Lower lobe of right lung (tissue), 2 donors: Measurements from ENCODE around the gene STRIT1. TPM values are rescaled to one million over a fixed set of nuclear protein-coding genes. Genes with fewer than 3 reads are reported as not detected.

ENCODE experiments used
- ATAC-seq, 2 donors: fragments of 200-7000 bp; cut with Tn5 transposase; one replicate each; pipeline ENCODE4 v1.9.1; 2020 to 2022; ENCODE audit warnings: mild to moderate bottlenecking in 2 of 2, moderate library complexity in 2 of 2
- DNase-seq: peaks from one replicate; pipeline ENCODE4 v3.0.0-alpha.2; 2020
- H3K27ac ChIP-seq: fragments of 200-600 bp; one replicate; pipeline ENCODE4 v1.8.0; 2022
- H3K27me3 ChIP-seq: fragments of 200-600 bp; one replicate; pipeline ENCODE4 v1.8.0; 2022; ENCODE audit warnings: low read depth
- H3K36me3 ChIP-seq: fragments of 200-600 bp; one replicate; pipeline ENCODE4 v1.8.0; 2022; ENCODE audit warnings: mild to moderate bottlenecking
- H3K4me1 ChIP-seq: fragments of 200-600 bp; one replicate; pipeline ENCODE4 v1.8.0; 2022
- H3K4me3 ChIP-seq: fragments of 200-600 bp; one replicate; pipeline ENCODE4 v1.8.0; 2022; ENCODE audit warnings: mild to moderate bottlenecking
- H3K9me3 ChIP-seq: fragments of 200-600 bp; one replicate; pipeline ENCODE4 v1.8.0; 2022
- CTCF ChIP-seq: fragments of 200-600 bp; IDR thresholded peaks from one replicate; pipeline ENCODE4 v1.8.0; 2022; ENCODE audit warnings: antibody characterized with exemption, mild to moderate bottlenecking
- intact Hi-C: fragments of 100-400 bp; cut with DNase I; formaldehyde crosslinking; loops from one replicate; pipeline ENCODE4 v1.11.0; 2022
- total RNA-seq: library from RNA; stranded (reverse); fragmentation: NEBNext Ultra II Directional; extraction: Animal tissue kit (Norgen Biotek cat#: 25700); gene quantifications from one replicate; pipeline ENCODE4 v1.2.1, GENCODE V29; 2021
- donor health status: DM: no; HTN: yes; CAD: no; lungs with severe emphysema.

Gene STRIT1
- total RNA-seq, 1 donor from 2014 or later, result not detected

GRCh38 chr3:155316426-155316825, 22.9 kb upstream of the STRIT1 start:
- no peak for TF ChIP-seq CTCF
- ATAC-seq, result no peak
- Histone ChIP-seq H3K4me1 (no peaks in the 10 kb centered on the region), H3K27me3 (no peaks in the 10 kb centered on the region), H3K9me3 (no peaks in the 10 kb centered on the region), H3K36me3 (no peaks in the 10 kb centered on the region), H3K27ac (no peak overlapping the region), H3K4me3 (no peak overlapping the region)
- intact Hi-C loops, result no loop called here
- no peak for DNase-seq

GRCh38 chr3:155313916-155314315, 20.4 kb upstream of the STRIT1 start:
- no peaks in the 10 kb centered on the region for H3K27me3 ChIP-seq
- no peaks in the 10 kb centered on the region for H3K9me3 ChIP-seq
- TF ChIP-seq CTCF, result no peak
- no peak overlapping the region for H3K4me3 ChIP-seq
- H3K27ac ChIP-seq, result no peak overlapping the region
- H3K4me1 ChIP-seq, result no peaks in the 10 kb centered on the region
- DNase-seq (no peak), ATAC-seq (no peak)
- intact Hi-C loops, result no loop called here
- H3K36me3 ChIP-seq, result no peaks in the 10 kb centered on the region

GRCh38 chr3:155313300-155313699, 19.8 kb upstream of the STRIT1 start:
- H3K27ac ChIP-seq, result no peak overlapping the region
- no peak for ATAC-seq
- no peaks in the 10 kb centered on the region for H3K27me3 ChIP-seq
- no peaks in the 10 kb centered on the region for H3K9me3 ChIP-seq
- no peak for TF ChIP-seq CTCF
- H3K36me3 ChIP-seq, result no peaks in the 10 kb centered on the region
- intact Hi-C loops, result no loop called here
- H3K4me1 ChIP-seq, result no peaks in the 10 kb centered on the region
- H3K4me3 ChIP-seq, result no peak overlapping the region
- DNase-seq, result no peak

- H3K27ac ChIP-seq, result no peak overlapping the region
- no peaks in the 10 kb centered on the region for H3K27me3 ChIP-seq
- no peak for ATAC-seq
- no peak for TF ChIP-seq CTCF
- no peak for DNase-seq
- no peaks in the 10 kb centered on the region for H3K9me3 ChIP-seq
- intact Hi-C loops, result no loop called here
- no peaks in the 10 kb centered on the region for H3K36me3 ChIP-seq
- H3K4me3 ChIP-seq, result no peak overlapping the region
- no peaks in the 10 kb centered on the region for H3K4me1 ChIP-seq
Observed at GRCh38 chr3:155312781-155313180, 19.3 kb upstream of the STRIT1 start.

GRCh38 chr3:155309581-155309980, 16.1 kb upstream of the STRIT1 start:
- Histone ChIP-seq H3K4me1 (no peaks in the 10 kb centered on the region), H3K27ac (no peak overlapping the region), H3K27me3 (no peaks in the 10 kb centered on the region), H3K4me3 (no peak overlapping the region), H3K9me3 (no peaks in the 10 kb centered on the region), H3K36me3 (no peaks in the 10 kb centered on the region)
- TF ChIP-seq CTCF, result no peak
- intact Hi-C loops, result no loop called here
- no peak for ATAC-seq
- no peak for DNase-seq

- H3K27ac ChIP-seq, result no peak overlapping the region
- no peak for DNase-seq
- no peak for ATAC-seq
- H3K27me3 ChIP-seq, result no peaks in the 10 kb centered on the region
- intact Hi-C loops, result no loop called here
- no peak for TF ChIP-seq CTCF
- H3K4me1 ChIP-seq, result no peaks in the 10 kb centered on the region
- H3K4me3 ChIP-seq, result no peak overlapping the region
- H3K9me3 ChIP-seq, result no peaks in the 10 kb centered on the region
- no peaks in the 10 kb centered on the region for H3K36me3 ChIP-seq
Observed at GRCh38 chr3:155308831-155309230, 15.3 kb upstream of the STRIT1 start.
